ENCODE data around the gene OLFM3.

DNA sequence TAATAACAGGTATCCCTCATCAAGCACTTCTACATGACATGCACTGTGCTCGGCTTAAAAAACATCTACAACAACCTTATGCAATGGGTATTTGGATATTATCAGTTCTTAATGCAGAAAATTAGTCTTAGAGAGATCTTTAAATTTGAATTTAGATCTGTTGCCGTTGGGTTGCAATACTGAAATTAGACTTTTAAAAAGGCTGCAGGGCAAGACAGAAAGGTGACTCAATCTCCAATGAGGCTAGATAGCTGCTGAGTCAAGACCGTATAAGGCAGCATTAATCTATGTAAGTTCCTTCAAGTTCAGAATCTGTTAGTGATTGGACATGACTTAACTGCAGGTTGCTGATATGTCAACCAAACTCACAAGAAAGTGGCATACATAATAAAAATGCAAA is 37.3 kb downstream of the OLFM3 start:
- no peak for TF ChIP-seq POLR2AphosphoS5 (IDR thresholded peaks at IDR 0.05; ENCODE audit: low read depth)
- TF ChIP-seq CTCF (conservative IDR thresholded peaks at IDR 0.05; ENCODE audit: low read depth in 2 of 2), result no peak
- TF ChIP-seq EZH2 (IDR thresholded peaks at IDR 0.05; ENCODE audit: low read depth, unreplicated experiment), result no peak
- no peak for TF ChIP-seq CREB1 (CRISPR knock-in tag; IDR thresholded peaks at IDR 0.05; ENCODE audit: low read depth)
- TF ChIP-seq, protein P1, sequence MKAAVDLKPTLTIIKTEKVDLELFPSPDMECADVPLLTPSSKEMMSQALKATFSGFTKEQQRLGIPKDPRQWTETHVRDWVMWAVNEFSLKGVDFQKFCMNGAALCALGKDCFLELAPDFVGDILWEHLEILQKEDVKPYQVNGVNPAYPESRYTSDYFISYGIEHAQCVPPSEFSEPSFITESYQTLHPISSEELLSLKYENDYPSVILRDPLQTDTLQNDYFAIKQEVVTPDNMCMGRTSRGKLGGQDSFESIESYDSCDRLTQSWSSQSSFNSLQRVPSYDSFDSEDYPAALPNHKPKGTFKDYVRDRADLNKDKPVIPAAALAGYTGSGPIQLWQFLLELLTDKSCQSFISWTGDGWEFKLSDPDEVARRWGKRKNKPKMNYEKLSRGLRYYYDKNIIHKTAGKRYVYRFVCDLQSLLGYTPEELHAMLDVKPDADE (IDR thresholded peaks at IDR 0.05), result no peak
- no peak for TF ChIP-seq NANOG (IDR thresholded peaks at IDR 0.05; ENCODE audit: borderline replicate concordance)
- TF ChIP-seq EZH2phosphoT487 (IDR thresholded peaks at IDR 0.05; ENCODE audit: unreplicated experiment), result no peak
